HG03196 (cell line): ENCODE data around the gene LSM8.
"Not testable (repeated sequence)": the region's sequence is repeated elsewhere in the genome, so short reads cannot be mapped to it uniquely, and the experiment has no call there.

Source experiments
- ATAC-seq: cut with Tn5 transposase; IDR thresholded peaks from one replicate; pipeline ENCODE4 v1.9.1; 2021; ENCODE audit not compliant: unreplicated experiment

LSM8 gene

GRCh38 chr7:118202061-118202460, 18.1 kb downstream of the LSM8 start:
- no peak for ATAC-seq

GRCh38 chr7:118214051-118214832, 30.3 kb downstream of the LSM8 start:
- peak; percentile 95 for ATAC-seq

- ATAC-seq, result peak; percentile 4
These were observed 30.8 kb downstream of the LSM8 start for GRCh38 chr7:118214833-118215182.

- ATAC-seq, result no peak
These were observed 33.3 kb downstream of the LSM8 start for GRCh38 chr7:118217210-118217619.

- ATAC-seq, result no peak
These were observed 34.6 kb downstream of the LSM8 start for GRCh38 chr7:118218413-118219156.

- no peak for ATAC-seq
These were observed 35.2 kb downstream of the LSM8 start for GRCh38 chr7:118219157-118219512.

GRCh38 chr7:118220583-118220982, 36.6 kb downstream of the LSM8 start:
- ATAC-seq, result no peak

- ATAC-seq, result no peak
These were observed 38.6 kb downstream of the LSM8 start for GRCh38 chr7:118222591-118222990.

- no peak for ATAC-seq
These were observed 40.6 kb downstream of the LSM8 start, which contains the start of gene ANKRD7 for GRCh38 chr7:118224521-118224920. Gene ANKRD7, plus strand, starts transcription at chr7:118224704. Its CDS starts 127 bp downstream, at chr7:118224831.

- no peak for ATAC-seq
These were observed 48.9 kb downstream of the LSM8 start for GRCh38 chr7:118232837-118233236.

GRCh38 chr7:118233799-118234198, 49.8 kb downstream of the LSM8 start:
- ATAC-seq, result no peak

GRCh38 chr7:118239014-118239413, 55.0 kb downstream of the LSM8 start:
- ATAC-seq, result no peak

GRCh38 chr7:118240320-118240719, 56.4 kb downstream of the LSM8 start:
- not testable (repeated sequence) for ATAC-seq
